Measurements from ENCODE around the gene LSM10.

DNA sequence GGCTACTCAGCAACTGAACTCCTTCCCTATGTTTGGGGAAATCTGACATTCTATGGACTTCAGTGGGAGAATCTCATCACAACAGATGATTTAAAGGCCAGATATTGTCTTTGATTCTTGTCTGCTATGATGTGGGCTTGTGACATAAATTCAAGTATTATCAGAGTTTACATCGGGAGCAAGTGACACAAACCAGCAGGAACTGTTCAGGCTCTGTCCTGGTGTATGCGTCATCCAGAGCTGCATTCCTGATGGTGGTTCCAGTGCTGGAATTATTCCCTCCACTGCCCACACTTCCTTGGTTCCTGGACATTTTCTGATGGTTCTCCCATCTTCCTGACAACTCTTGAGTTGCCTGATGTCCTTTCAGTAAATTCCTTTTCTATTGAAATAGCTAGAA, 10.8 kb upstream of the LSM10 start:
- TF ChIP-seq, protein P1, sequence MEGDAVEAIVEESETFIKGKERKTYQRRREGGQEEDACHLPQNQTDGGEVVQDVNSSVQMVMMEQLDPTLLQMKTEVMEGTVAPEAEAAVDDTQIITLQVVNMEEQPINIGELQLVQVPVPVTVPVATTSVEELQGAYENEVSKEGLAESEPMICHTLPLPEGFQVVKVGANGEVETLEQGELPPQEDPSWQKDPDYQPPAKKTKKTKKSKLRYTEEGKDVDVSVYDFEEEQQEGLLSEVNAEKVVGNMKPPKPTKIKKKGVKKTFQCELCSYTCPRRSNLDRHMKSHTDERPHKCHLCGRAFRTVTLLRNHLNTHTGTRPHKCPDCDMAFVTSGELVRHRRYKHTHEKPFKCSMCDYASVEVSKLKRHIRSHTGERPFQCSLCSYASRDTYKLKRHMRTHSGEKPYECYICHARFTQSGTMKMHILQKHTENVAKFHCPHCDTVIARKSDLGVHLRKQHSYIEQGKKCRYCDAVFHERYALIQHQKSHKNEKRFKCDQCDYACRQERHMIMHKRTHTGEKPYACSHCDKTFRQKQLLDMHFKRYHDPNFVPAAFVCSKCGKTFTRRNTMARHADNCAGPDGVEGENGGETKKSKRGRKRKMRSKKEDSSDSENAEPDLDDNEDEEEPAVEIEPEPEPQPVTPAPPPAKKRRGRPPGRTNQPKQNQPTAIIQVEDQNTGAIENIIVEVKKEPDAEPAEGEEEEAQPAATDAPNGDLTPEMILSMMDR (conservative IDR thresholded peaks at IDR 0.05 in 1 of 2, IDR thresholded peaks at IDR 0.05 in 1 of 2; ENCODE audit: extremely low read depth in 1 of 2, insufficient read depth in 1 of 2, low read depth in 1 of 2, low read length in 2 of 2) = no peak
- TF ChIP-seq EZH2 (IDR thresholded peaks at IDR 0.05; ENCODE audit: borderline replicate concordance, low read length) = no peak
